Measurements from ENCODE around the gene FBXO33. TPM values are rescaled to one million over a fixed set of nuclear protein-coding genes. Genes with fewer than 3 reads are reported as not detected.
A peak's percentile ranks its signal among the peaks of the same experiment; 100 is the strongest.

The FBXO33 gene
- total RNA-seq, 2 experiments from 2014 or later, result 23.1 to 24.8 TPM

GRCh38 chr14:39446131-39446744 lies 14.0 kb upstream of the FBXO33 start:
- no peak for DNase-seq
- ChIA-PET POLR2A (interaction anchor here (1.1 to 4.9 kb wide), 2 partner anchors 14 to 16 kb away, joined by 3 to 22 read pairs; partner anchors contain the start of gene FBXO33), CTCF (no interaction called here)
- peaks cover 6% of the 10 kb centered on the region for H3K9me3 Mint-ChIP-seq
- H3K4me1 Mint-ChIP-seq, result peaks cover 25% of the 10 kb centered on the region
- H3K27ac Mint-ChIP-seq, result no peak overlapping the region
- H3K36me3 Mint-ChIP-seq (ENCODE audit: low read depth), result no peaks in the 10 kb centered on the region
- H3K27me3 Mint-ChIP-seq, result no peaks in the 10 kb centered on the region
- H3K4me3 Mint-ChIP-seq, result no peak overlapping the region

GRCh38 chr14:39442293-39442692 lies 10.1 kb upstream of the FBXO33 start:
- no peak overlapping the region for H3K4me3 Mint-ChIP-seq
- H3K9me3 Mint-ChIP-seq, result peaks cover 6% of the 10 kb centered on the region
- H3K27me3 Mint-ChIP-seq, result no peaks in the 10 kb centered on the region
- H3K27ac Mint-ChIP-seq, result no peak overlapping the region
- DNase-seq, result no peak
- ChIA-PET CTCF (no interaction called here), POLR2A (interaction anchor here (0.9 to 1.5 kb wide), 3 partner anchors 10 to 16 kb away, joined by 3 to 5 read pairs (median 4); partner anchors contain the start of gene FBXO33)
- H3K36me3 Mint-ChIP-seq (ENCODE audit: low read depth), result no peaks in the 10 kb centered on the region
- H3K4me1 Mint-ChIP-seq, result peaks cover 12% of the 10 kb centered on the region

- H3K9me3 Mint-ChIP-seq, result peaks cover 6% of the 10 kb centered on the region
- POLR2A ChIA-PET, result interaction anchor here (0.9 to 1.5 kb wide), 3 partner anchors 9 to 16 kb away, joined by 3 to 5 read pairs (median 4); partner anchors contain the start of gene FBXO33
- H3K27me3 Mint-ChIP-seq, result no peaks in the 10 kb centered on the region
- H3K4me1 Mint-ChIP-seq, result peaks cover 9% of the 10 kb centered on the region
- no peak for DNase-seq
- CTCF ChIA-PET, result interaction anchor here (1.5 kb wide), 1 partner anchor 210 kb away, joined by 4 read pairs; no protein-coding TSS in a partner anchor
- H3K36me3 Mint-ChIP-seq (ENCODE audit: low read depth), result no peaks in the 10 kb centered on the region
- no peak overlapping the region for H3K4me3 Mint-ChIP-seq
- no peak overlapping the region for H3K27ac Mint-ChIP-seq
Observed at GRCh38 chr14:39441805-39442204, 9.6 kb upstream of the FBXO33 start.

- H3K4me1 Mint-ChIP-seq, result peaks cover 1% of the 10 kb centered on the region
- no peak for DNase-seq
- H3K27ac Mint-ChIP-seq, result no peak overlapping the region
- ChIA-PET CTCF (interaction anchor here (1.5 kb wide), 1 partner anchor 210 kb away, joined by 4 read pairs; no protein-coding TSS in a partner anchor), POLR2A (interaction anchor here (0.8 to 1.5 kb wide), 3 partner anchors 9 to 174 kb away, joined by 3 to 4 read pairs (median 3); partner anchors contain the start of gene FBXO33)
- H3K9me3 Mint-ChIP-seq, result peaks cover 6% of the 10 kb centered on the region
- H3K36me3 Mint-ChIP-seq (ENCODE audit: low read depth), result no peaks in the 10 kb centered on the region
- no peaks in the 10 kb centered on the region for H3K27me3 Mint-ChIP-seq
- no peak overlapping the region for H3K4me3 Mint-ChIP-seq
Observed at GRCh38 chr14:39440975-39441374, 8.7 kb upstream of the FBXO33 start.

- H3K27me3 Mint-ChIP-seq, result no peaks in the 10 kb centered on the region
- ChIA-PET CTCF (interaction anchor here (1.3 kb wide), 1 partner anchor 13 kb away, joined by 3 read pairs; no protein-coding TSS in a partner anchor), POLR2A (no interaction called here)
Observed at GRCh38 chr14:39435241-39435640, 3.0 kb upstream of the FBXO33 start.

GRCh38 chr14:39434401-39434800 lies 2.2 kb upstream of the FBXO33 start:
- Mint-ChIP-seq H3K4me3 (no peak overlapping the region), H3K4me1 (peaks cover 26% of the 10 kb centered on the region), H3K27me3 (no peaks in the 10 kb centered on the region)

More at GRCh38 chr14:39435241-39435640, 3.0 kb upstream of the FBXO33 start:
- Mint-ChIP-seq H3K4me3 (no peak overlapping the region), H3K27ac (no peak overlapping the region), H3K4me1 (peaks cover 17% of the 10 kb centered on the region), H3K36me3 (ENCODE audit: low read depth) (peaks cover 6% of the 10 kb centered on the region), H3K9me3 (no peaks in the 10 kb centered on the region)
- DNase-seq, result no peak

GRCh38 chr14:39433452-39433813 lies 1.2 kb upstream of the FBXO33 start:
- CTCF ChIA-PET, result interaction anchor here (4.4 kb wide), 1 partner anchor 203 kb away, joined by 45 read pairs; no protein-coding TSS in a partner anchor
- Mint-ChIP-seq H3K9me3 (no peaks in the 10 kb centered on the region), H3K4me3 (peak overlapping the region; percentile 89), H3K4me1 (peaks cover 34% of the 10 kb centered on the region), H3K27ac (peak overlapping the region; percentile 90), H3K27me3 (no peaks in the 10 kb centered on the region), H3K36me3 (ENCODE audit: low read depth) (peaks cover 6% of the 10 kb centered on the region)
- DNase-seq, result no peak
- POLR2A ChIA-PET, result interaction anchor here (0.9 to 4.9 kb wide), 14 partner anchors 13 to 336 kb away, joined by 3 to 76 read pairs (median 20); partner anchors contain the start of genes PNN, SEC23A and TRAPPC6B

More at GRCh38 chr14:39434401-39434800, 2.2 kb upstream of the FBXO33 start:
- ChIA-PET CTCF (no interaction called here), POLR2A (interaction anchor here (0.7 to 4.9 kb wide), 3 partner anchors 38 to 260 kb away, joined by 3 to 57 read pairs (median 3); partner anchors contain the start of gene PNN)
- no peak overlapping the region for H3K27ac Mint-ChIP-seq
- no peak for DNase-seq
- H3K9me3 Mint-ChIP-seq, result no peaks in the 10 kb centered on the region
- peaks cover 6% of the 10 kb centered on the region for H3K36me3 Mint-ChIP-seq (ENCODE audit: low read depth)

GRCh38 chr14:39432619-39433451 lies 602 bp upstream of the FBXO33 start:
- POLR2A ChIA-PET, result interaction anchor here (0.6 to 4.9 kb wide), 24 partner anchors 8 to 342 kb away, joined by 3 to 76 read pairs (median 6); partner anchors contain the start of genes GEMIN2, PNN, SEC23A and TRAPPC6B
- no peaks in the 10 kb centered on the region for H3K27me3 Mint-ChIP-seq
- CTCF ChIA-PET, result interaction anchor here (1.2 to 4.4 kb wide), 5 partner anchors 16 to 330 kb away, joined by 3 to 45 read pairs (median 7); partner anchors contain the start of genes GEMIN2, SEC23A and TRAPPC6B

GRCh38 chr14:39431416-39432178 lies 636 bp downstream of the FBXO33 start:
- Mint-ChIP-seq H3K4me1 (peaks cover 44% of the 10 kb centered on the region), H3K4me3 (peak overlapping the region; percentile 94), H3K27me3 (no peaks in the 10 kb centered on the region), H3K9me3 (no peaks in the 10 kb centered on the region), H3K36me3 (ENCODE audit: low read depth) (peaks cover 6% of the 10 kb centered on the region), H3K27ac (peak overlapping the region; percentile 99)
- ChIA-PET CTCF (interaction anchor here (0.8 to 4.4 kb wide), 8 partner anchors 9 to 329 kb away, joined by 3 to 45 read pairs (median 4); partner anchors contain the start of genes GEMIN2, SEC23A and TRAPPC6B), POLR2A (interaction anchor here (0.8 to 4.9 kb wide), 29 partner anchors 9 to 343 kb away, joined by 3 to 76 read pairs (median 5); partner anchors contain the start of genes GEMIN2, PNN, SEC23A and TRAPPC6B)
- DNase-seq, result peak; percentile 66

More at GRCh38 chr14:39432619-39433451, 602 bp upstream of the FBXO33 start:
- Mint-ChIP-seq H3K36me3 (ENCODE audit: low read depth) (peaks cover 6% of the 10 kb centered on the region), H3K9me3 (no peaks in the 10 kb centered on the region), H3K4me3 (peak overlapping the region; percentile 89), H3K4me1 (peaks cover 36% of the 10 kb centered on the region), H3K27ac (peak overlapping the region; percentile 90)
- peak; percentile 81 for DNase-seq

- DNase-seq, result no peak
- CTCF ChIA-PET, result interaction anchor here (1.0 to 4.4 kb wide), 4 partner anchors 8 to 324 kb away, joined by 3 to 45 read pairs (median 6); no protein-coding TSS in a partner anchor
- peaks cover 49% of the 10 kb centered on the region for H3K4me1 Mint-ChIP-seq
- peak overlapping the region; percentile 94 for H3K4me3 Mint-ChIP-seq
- peaks cover 6% of the 10 kb centered on the region for H3K36me3 Mint-ChIP-seq (ENCODE audit: low read depth)
- no peaks in the 10 kb centered on the region for H3K27me3 Mint-ChIP-seq
- H3K27ac Mint-ChIP-seq, result peak overlapping the region; percentile 94
- POLR2A ChIA-PET, result interaction anchor here (1.0 to 4.9 kb wide), 24 partner anchors 8 to 342 kb away, joined by 3 to 76 read pairs (median 6); partner anchors contain the start of genes GEMIN2, PNN, SEC23A and TRAPPC6B
- H3K9me3 Mint-ChIP-seq, result no peaks in the 10 kb centered on the region
Observed at GRCh38 chr14:39430762-39431415, 1.3 kb downstream of the FBXO33 start.

GRCh38 chr14:39428118-39428517 lies 4.1 kb downstream of the FBXO33 start:
- peaks cover 47% of the 10 kb centered on the region for H3K4me1 Mint-ChIP-seq

More at GRCh38 chr14:39428118-39428517, 4.1 kb downstream of the FBXO33 start:
- peaks cover 6% of the 10 kb centered on the region for H3K36me3 Mint-ChIP-seq (ENCODE audit: low read depth)
- no peak overlapping the region for H3K4me3 Mint-ChIP-seq
- H3K9me3 Mint-ChIP-seq, result no peaks in the 10 kb centered on the region
- no peak for DNase-seq
- H3K27me3 Mint-ChIP-seq, result no peaks in the 10 kb centered on the region
- ChIA-PET CTCF (interaction anchor here (3.9 kb wide), 1 partner anchor 197 kb away, joined by 48 read pairs; no protein-coding TSS in a partner anchor), POLR2A (no interaction called here)
- H3K27ac Mint-ChIP-seq, result no peak overlapping the region

Data from activated CD4-positive, alpha-beta memory T cell treated with anti-CD3 and anti-CD28 coated beads, Interleukin-2, amount 10 ng/mL, durations not matched to agents 7 days and 5 days (primary cell).